HG03139 (cell line): ENCODE measurements around the gene ZNF69.
"Not testable (repeated sequence)": the region's sequence is repeated elsewhere in the genome, so short reads cannot be mapped to it uniquely, and the experiment has no call there.

ENCODE experiments used
- ATAC-seq: cut with Tn5 transposase; IDR thresholded peaks from one replicate; pipeline ENCODE4 v1.9.1; 2021; ENCODE audit not compliant: unreplicated experiment

Gene ZNF69

DNA sequence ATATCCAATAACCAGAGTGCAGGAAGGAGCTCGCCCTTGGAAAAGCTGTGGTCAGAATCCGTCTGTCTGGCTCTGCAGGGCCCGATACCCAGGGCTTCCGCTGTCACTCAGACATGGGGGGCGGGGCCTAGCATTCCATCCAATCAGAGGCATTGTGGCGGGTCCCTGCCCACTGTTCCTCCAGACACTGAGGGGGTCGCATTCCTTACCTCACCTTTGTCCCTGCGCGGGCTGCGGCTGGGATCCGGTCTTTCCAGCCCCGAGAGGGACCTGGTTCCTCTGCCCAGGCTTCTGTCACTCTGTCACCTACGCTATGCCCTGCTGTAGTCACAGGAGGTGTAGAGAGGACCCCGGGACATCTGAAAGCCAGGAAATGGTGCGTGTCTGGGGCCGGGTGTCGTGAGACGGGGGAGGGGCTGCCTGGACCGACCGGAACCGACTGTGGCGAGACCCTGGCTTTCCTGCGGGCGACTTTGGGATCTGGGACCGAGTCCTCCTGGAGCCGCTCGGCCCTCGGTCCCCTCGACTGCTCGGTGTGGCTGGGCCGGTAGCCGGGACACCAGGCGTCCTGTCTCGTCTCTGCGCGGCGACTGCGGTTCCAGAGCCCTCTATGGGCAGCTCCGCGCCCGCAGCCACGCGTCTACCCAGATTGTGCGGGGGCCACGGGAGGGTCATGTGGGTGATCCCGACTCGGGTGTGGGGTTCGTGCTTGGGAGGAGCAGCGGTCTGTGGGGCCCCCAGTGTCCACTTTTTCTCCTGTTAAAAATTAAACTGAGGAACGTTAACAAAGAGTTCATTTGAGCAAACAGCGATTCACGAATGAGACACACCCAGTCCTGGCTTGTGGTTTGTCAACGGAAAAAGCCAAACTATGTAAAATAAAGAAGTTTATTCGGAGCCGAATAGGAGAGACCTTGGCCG is at the start of gene ZNF69:
ZNF69 (plus strand) TSS at position 172 of the 921 bp plus-strand sequence; CDS start at position 314, 142 bp downstream.
- no peak for ATAC-seq

DNA sequence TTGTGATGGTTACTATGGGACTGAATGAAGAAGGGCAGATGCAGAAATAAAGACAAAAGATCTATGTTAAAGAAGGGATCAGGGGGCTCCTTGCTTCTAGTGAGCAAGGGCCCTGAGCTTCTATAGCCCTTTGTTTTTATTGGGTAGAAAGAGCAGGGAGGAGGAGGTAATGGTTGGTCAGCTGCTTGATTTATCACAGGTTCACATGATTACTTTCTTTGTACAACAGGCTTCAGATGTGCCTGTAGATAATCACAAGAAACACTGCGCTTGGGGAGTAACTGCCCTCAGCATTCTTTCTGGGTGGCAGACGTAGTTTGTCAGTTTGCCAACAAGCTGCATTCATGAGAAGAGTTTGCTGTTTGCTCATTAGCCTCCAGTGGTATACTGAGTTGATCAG is 43.9 kb upstream of the ZNF69 start:
- no peak for ATAC-seq

DNA sequence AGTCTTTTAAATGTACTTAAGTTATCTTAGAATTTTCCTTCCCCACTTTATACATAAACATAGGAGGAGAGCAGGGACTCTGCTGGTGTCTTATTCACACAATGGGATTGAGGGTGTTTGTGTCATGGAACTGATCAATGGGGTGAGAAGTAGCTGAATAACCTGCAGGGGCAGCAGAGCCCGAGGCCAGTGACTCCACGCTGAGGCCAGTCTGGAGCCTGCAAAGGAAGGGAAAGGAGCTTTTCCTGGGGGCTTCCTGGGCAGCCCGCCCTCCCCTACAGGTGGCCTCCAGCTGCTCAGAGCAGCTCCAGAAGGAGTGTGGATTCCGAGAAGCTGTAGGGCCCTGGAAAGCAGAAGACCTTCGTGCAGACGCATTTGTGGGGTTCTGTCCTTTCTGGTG is 40.0 kb upstream of the ZNF69 start:
- not testable (repeated sequence) for ATAC-seq

DNA sequence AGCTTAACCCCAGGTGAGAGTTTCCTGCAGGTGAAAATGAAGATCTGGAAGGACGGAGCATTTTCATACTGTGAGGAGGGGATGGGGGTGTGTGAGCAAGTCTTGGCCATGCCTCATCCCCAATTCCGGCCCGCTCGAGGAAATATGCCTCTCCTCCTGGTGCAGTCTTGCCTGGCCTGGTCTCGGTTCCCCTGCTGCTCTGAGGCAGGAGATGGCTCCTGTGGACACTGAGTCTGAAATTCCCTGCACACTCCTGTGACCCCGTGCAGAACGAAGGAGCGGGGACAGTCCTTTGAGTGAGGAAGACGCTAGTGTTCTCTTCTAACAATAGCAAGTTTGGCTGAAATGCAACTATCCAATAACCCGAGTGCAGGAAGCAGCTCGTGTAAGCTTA is 39.4 kb upstream of the ZNF69 start:
- no peak for ATAC-seq

DNA sequence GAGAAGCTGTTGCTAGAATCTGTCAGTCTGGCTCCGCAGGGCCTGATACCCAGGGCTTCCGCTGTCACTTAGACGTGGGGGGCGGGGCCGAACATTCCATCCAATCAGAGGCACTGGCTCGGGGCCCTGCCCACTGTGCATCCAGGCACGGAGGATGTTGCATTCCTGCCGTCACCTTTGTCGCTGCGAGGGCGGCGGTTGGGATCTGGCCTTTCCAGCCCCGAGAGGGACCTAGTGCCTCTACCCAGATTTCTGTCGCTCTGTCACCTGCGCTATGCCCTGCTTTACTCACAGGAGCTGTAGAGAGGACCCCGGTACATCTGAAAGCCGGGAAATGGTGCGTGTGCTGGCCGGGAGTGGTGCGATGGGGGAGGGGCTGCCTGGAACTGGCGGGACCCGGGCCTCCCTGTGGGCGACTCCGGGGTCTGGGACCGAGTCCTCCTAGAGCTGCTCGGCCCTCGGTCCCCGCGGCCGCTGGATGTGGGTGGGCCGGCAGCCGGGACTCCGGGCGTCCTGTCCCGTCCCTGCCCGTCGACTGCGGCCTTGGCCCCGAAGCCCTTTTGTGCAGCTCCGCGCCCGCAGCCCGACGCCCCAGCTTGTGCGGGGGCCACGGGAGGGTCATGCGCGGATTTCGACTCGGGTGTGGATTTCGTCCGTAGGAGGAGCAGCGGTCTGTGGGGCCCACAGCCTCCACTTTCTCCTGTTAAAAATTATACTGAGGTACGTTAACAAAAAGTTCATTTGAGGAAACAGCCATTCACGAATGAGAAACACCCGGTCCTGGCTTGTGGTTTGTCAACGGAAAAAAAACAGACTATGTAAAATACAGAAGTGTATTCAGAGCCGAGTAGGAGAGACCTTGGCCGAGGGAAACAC is 38.8 kb upstream of the ZNF69 start, which contains the start of gene ZNF439:
ZNF439 (plus strand) TSS at position 133 of the 876 bp plus-strand sequence; CDS start at position 275, 142 bp downstream.
- ATAC-seq, result no peak

DNA sequence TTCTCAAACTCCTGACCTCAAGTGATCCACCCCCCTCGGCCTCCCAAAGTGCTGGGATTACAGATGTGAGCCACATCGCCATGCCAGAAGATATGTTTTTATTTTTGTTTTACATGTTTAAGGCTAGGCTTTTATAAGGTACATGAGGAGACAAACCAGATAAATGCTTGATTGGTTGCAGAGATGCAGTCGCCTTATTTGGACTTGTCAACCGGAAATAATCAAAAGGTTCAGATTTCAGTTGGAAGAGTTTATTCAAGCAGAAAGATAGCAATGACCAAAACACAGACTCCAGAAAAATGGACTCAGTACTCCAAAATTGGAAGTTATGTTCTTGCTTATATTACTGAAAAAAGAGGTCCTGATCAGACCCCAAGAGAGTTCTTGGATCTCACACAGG is 37.3 kb upstream of the ZNF69 start:
- ATAC-seq, result not testable (repeated sequence)

DNA sequence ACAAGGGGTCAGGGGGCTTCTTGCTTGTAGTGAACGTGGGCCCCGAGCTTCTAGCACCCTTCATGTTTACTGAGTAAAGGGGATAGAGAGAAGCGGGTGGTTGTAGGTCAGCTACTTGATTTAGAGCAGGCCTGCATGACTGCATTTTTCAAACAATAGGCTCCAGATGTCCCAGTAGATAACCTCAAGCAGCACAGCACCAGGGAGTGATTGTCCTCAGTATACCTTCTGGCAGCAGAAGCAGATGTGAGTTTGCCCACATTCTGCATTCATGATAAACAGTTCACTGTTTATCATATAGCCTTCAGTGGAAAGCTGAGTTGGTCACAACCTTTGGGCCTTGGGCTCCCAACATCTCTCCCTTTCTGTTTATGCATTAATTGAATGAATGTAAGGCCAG is 34.2 kb upstream of the ZNF69 start:
- ATAC-seq, result no peak

DNA sequence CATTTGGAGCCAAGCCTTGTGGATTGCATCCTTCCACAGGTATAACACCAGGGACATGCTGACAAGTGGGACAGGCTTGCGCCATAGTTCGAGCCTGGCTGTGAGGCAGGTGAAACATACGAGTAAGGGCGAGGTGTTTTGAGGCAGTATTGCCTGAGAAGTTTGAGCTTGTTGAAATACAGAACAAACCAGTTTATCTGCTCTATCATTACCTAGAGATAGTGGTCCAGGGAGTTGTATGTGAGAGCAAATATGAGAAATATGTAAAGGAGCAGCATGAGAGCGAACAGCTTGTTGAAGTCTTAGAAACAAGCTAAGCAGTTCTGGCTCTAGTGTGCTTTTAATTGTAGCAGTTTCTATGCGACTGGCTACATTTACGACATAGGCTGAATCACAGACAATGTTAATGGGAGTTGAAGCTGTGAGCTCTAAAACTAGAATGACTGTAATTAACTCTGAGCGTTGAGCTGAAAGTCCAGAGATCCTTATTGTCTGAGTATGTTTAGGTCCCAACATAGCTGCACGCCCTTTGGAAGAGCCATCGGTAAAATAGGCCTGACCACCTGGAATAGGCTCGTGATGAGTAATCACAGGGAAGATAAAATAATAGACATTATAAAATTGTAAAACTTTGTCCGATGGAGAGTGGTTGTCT is 30.9 kb upstream of the ZNF69 start:
- no peak for ATAC-seq

DNA sequence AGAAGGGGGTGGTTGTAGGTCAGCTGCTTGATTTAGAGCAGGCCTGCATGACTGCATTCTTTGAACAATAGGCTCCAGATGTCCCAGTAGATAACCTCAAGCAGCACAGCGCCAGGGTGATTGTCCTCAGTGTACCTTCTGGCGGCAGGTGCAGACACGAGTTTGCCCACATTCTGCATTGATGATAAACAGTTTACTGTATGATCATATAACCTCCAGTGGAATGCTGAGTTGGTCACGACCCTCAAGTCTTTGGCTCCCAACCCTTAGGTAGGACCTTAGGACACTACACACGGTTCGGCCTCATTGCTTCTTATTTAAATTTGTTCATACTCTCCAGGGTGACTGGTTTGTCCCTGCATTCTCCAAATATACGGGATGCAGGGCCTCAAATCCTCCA is 26.9 kb upstream of the ZNF69 start:
- ATAC-seq, result no peak

DNA sequence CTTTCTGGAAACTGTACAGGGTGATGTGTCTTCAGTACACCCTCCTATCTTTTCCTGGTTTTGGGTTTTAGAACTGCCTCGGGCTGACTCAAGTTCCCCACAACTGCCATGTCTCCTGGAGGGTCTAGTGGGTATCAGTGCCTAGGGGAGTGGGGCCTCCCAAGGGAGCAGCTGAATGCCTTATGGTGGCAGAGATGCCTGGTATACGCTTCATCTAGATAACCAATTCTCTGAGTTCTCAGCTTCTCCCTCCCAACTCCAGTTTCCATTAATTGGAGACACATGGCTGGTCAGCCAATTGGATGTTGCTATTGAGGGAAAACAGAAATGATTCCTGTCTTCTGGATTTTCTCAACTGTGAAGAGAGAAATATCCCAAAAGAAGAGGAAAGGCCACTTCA is 26.3 kb upstream of the ZNF69 start:
- no peak for ATAC-seq

DNA sequence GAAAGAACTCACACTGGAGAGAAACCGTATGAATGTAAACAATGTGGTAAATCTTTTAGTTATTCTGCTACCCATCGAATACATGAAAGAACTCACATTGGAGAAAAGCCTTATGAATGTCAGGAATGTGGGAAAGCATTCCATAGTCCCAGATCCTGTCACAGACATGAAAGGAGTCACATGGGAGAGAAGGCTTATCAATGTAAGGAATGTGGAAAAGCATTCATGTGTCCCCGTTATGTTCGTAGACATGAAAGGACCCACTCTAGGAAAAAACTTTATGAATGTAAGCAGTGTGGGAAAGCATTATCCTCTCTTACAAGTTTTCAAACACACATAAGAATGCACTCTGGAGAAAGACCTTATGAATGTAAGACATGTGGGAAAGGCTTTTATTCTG is 19.8 kb upstream of the ZNF69 start:
- ATAC-seq, result not testable (repeated sequence)

DNA sequence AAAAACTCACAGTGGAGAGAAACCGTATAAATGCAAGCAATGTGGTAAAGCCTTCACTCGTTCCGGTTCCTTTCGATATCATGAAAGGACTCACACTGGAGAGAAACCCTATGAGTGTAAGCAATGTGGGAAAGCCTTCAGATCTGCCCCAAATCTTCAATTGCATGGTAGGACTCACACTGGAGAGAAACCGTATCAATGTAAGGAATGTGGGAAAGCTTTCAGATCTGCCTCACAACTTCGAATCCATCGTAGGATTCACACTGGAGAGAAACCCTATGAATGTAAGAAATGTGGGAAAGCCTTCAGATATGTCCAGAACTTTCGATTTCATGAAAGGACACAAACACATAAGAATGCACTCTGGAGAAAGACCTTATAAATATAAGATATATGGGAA is 19.4 kb upstream of the ZNF69 start:
- no peak for ATAC-seq

DNA sequence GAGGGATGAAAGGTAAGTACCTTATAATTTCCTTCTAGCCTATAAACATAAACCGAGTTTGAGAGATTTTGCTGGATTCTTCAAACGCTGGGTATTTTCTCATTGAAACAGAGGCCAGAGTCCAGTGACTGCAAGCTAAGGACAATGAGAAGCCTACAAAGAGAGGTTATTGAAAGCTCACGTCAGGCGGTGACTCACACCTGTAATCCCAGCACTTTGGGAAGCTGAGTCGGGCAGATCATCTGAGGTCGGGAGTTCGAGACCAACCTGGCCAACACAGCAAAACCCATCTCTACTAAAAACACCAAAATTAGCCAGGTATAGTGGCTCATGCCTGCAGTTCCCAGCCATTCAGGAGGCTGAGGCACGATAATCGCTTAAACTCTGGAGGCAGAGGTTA is 15.0 kb upstream of the ZNF69 start:
- ATAC-seq, result no peak

DNA sequence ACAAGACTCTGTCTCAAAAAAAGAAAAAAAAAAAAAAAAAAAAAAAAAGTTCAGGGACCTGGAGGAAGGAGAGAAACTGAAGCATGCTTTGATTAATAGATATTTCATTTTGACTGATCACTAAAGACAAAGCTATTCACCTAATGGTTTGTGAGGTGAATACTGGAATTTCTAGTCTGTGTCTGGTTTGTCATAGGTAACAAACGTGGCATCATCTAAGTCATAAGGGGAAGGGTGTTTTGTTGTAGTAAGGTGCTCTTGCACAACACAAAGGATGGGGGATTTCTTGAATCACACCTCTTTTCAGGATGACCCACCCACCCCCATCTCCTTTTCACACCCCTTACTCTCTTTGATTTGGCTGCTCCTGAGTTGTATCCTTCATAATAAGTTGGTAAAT is 13.8 kb upstream of the ZNF69 start:
- no peak for ATAC-seq

DNA sequence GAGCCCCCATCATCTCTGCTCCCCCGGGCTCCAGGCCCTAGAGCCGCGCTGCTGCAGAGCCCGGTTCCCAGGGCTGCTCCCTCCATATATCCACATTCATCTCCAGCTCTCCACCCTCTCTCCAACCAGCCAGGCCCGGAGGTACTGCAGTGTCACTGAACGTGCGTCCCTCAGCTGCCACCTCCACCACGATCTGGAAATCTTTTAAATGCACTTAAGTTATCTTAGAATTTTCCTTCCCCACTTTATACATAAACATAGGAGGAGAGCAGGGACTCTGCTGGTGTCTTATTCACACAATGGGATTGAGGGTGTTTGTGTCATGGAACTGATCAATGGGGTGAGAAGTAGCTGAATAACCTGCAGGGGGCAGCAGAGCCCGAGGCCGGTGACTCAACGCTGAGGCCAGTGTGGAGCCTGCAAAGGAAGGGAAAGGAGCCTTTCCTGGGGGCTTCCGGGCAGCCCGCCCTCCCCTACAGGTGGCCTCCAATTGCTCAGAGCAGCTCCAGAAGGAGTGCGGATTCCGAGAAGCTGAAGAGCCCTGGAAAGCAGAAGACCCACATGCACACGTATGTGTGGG is 7.8 kb upstream of the ZNF69 start:
- ATAC-seq, result not testable (repeated sequence)

DNA sequence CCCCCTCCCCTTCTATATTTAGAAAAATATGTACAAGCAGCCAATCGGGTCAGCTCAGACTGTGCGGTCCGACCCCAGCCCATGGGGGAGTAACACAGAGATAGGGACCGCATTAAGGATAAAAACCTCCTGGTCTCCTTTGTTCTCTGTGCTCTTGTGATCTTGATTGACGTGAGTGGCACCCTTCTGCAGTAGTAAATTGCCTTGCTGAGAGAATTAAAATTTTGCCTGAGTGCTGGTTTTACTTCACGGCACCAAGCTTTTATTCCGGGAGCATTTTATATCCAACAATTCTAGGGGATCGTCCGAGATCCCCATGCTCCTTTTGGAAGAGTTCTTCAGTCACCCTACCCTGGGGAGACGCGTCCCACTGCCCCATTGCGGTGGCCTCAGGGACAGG is 7.0 kb upstream of the ZNF69 start:
- no peak for ATAC-seq

DNA sequence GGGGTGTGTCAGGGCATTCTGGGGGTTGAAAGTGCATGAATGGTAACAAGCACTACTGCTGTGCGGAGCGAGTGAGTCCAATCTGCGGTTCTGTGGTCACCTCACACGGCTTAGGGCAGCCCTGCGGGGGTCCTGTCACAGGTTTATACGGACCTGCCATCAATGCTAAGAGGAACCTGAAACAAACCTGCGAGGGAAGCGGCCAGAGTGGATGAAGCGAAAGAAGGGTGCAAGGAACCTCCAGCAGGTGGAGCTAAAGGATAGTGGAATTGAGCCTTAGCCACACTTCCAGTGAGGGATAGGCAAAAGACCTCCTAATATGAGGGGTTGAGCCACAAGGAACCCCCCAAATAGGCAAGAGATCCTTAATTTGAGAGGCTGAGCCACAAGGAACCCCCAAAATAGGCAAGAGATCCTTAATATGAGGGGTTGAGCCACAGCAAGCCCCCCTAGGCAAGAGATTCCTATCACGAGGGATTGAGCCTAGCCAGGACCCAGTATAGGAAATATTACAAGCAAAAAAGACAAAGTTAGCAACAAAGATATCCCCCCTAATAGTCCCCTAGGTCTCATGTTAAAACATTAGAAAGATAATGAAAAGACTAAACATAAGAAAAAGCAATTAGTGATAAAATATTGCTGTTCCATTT is 6.3 kb upstream of the ZNF69 start:
- ATAC-seq, result no peak

DNA sequence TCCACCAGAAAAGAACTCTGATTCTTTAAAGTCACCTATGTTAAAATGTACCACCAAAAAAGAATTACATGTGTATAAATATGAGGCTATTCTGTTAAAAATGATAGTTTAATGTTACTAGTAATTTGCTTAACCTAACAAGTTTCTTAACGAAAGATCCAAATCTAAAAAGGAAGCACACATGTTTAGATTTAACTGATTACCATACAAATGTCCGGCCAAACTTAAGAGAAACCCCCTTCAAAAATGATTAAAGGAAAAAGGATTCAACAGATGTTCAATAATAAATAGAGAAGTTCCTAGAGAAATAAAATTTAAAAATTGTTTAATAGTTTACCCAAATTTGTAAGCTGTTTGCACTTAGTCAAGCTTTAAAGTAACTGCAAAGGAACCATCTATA is 5.0 kb upstream of the ZNF69 start:
- ATAC-seq, result no peak

DNA sequence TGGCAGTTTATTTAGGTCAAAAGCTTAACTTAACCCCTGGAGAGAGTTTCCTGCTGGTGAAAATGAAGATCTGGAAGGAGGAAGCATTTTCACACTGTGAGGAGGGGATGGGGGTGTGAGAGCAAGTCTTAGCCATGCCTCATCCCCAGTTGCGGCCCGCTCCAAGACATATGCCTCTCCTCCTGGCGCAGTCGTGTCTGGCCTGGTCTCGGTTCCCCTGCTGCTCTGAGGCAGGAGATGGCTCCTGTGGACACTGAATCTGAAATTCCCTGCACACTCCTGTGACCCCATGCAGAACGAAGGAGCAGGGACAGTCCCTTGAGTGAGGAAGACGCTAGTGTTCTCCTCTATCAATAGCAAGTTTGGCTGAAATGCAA is 360 bp upstream of the ZNF69 start:
- no peak for ATAC-seq

DNA sequence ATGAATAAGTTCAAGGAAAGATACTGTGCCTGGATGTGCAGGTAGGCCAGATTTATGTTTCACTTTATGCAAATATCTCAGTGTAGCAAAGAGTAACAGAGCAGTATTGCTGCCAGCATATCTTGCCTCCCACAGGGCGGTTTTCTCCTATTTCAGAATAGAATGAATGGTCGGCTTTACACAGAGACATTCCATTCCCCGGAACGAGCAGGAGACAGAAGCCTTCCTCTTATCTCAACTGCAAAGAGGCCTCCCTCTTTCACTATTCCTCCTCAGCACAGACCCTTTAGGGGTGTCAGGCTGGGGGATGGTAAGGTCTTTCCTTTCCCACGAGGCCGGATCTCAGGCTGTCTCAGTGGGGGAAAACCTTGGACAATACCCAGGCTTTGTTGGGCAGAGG is 2.3 kb downstream of the ZNF69 start:
- not testable (repeated sequence) for ATAC-seq
